RPMI8226 (cell line): Measurements from ENCODE around the gene PRICKLE2.

Source experiments
- DNase-seq: peaks from one replicate; pipeline ENCODE4 v3.0.0-alpha.2; 2015

Gene PRICKLE2

GRCh38 chr3:64251019-64251418, 25.8 kb upstream of the PRICKLE2 start:
- DNase-seq, result no peak

- DNase-seq, result no peak
Observed at GRCh38 chr3:64247991-64248646, 22.9 kb upstream of the PRICKLE2 start.

DNA sequence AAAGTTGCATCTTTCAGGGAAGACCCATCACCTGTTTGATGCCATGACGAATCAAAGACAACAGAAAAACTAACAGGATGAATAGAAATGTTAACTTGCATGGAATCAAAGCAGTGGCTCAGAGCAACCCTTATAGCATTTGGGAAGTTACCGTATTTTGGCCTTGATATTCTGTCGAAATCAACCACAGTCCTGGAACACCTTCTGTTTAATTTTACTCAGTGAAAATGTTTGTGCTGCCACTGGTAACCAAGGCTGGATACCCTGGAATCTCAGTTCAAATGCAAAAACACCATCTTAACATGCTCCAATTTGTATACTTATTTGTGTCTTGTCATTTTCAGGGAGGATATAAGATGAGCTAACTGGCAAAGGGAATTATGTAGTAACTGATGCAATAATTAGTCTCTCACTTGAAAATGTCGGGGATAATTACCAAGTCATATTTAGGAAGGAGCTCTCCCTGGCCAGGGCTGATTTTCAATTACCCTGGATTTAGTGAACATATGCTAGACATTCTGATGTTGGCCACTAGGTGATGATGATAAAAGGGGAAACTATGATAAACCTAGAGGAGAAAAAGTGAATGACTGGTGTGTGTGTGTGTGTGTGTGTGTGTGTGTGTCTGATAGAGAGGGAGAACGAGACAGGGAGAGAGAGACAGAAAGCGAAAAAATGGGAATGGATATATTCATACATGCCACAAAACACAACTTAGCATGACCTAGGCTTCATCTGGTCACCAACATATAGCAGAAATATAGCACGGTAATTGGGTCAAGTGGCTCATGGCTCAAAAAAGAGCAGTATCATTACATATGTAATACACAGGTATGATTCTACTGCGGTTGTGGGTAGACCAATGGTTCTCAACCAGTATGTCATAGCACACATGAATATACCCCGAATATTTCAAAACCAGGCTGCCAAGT, 19.0 kb upstream of the PRICKLE2 start:
- DNase-seq, result peak; percentile 11

- DNase-seq, result no peak
Observed at GRCh38 chr3:64242435-64242834, 17.2 kb upstream of the PRICKLE2 start.

DNA sequence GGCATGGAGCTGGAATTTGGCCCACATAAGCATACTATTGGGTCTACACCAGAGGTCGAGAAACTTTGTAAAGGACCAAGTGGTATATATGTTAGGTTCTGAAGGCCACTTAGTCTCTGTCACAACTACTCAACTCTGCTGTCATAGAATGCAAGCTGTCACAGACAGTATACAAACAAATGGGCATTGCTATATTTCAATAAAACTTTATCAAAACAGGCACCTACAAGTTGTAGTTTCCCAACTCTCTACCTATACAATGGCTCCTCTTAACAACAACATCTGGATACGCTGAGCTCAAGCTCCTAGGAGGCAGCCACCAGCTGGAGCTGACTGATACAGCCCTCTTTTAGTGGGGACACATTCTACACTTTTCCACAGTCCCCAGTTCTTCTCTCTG, 15.7 kb upstream of the PRICKLE2 start:
- no peak for DNase-seq

DNA sequence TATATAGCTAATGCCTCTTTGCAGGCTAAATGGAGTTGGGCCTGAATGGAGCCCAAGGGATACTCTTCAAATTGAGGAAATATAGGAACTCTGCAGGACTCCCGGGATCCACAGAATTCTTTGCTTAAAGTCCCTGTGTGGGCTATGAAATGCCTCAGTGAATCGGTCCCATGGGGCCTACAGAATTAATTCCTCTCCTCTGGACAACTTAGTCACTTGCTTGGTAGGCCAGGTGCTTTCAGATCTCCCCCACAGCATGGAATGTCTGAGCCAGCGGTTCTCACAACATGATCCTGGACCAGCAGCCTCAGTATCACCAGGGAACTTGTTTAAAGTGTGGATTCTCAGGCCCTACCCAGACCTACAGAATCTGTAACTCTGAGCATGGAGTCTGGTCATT, 15.1 kb upstream of the PRICKLE2 start:
- DNase-seq, result no peak

DNA sequence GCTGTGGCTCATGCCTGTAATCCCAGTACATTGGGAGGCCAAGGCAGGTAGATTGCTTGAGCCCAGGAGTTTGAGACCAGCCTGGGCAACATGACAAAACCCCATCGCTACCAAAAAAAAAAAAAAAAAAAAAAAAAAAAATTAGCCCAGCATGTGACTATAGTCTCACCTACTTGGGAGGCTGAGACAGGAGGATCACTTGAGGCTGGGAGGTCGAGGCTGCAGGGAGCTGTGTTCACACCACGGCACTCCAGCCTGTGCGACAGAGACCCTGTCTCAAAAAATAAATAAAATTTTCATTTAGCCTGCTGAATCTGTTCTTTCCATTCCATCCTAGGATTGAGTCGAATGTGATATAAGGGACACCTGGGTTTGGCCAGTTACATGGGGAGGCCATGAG, 14.6 kb upstream of the PRICKLE2 start:
- DNase-seq, result no peak

DNA sequence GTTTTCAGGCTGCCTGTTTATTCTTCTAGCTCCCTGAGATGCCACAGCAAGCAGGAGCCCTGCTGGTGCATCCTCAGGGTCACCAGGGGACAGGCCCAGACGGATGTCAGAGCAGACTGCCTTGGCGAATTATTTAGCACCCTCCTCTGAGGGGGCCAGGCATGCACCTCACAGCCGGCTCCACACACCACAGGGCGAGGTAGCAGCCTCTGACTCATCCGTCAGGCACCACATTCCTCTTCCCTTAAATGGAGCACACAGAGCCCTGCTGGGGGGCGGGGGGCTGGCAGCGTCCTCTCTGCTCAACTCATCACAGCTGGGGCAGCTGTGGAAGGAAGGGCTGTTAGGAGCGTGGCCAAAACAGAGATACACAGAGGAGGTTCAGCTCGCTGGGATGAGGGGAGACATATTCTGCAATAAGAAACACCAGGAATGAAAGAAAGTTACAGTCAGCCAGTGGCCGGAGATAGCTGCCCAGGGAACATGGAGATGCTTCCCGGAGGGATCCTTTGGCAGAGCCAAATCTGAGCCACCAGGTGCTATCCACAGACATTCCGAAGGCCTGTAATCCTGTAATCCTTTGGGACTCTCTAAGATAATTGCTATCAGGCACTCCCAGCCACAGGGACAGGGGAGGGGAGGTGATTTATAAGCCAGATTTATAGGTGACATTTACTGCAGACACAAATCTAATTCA, 13.9 kb upstream of the PRICKLE2 start:
- DNase-seq, result no peak

DNA sequence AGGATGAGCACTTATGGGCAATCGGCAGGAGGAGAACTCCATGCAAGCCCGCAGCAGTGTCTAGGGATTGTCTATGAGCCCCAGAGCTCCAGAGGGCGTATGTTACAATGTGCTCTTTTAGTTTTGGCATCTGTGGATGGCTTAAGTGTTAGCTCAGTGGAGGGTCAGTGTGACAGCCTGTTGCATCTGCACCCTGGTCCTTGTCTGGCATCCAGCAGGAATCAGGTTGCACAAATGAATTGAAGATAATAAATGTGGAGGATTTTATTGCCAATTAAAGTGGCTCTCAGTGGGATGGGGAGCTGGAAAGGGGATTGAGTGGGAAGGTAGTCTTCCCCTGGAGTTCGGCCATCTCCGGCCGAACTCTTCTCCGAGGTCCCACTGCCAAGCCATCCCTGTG, 11.8 kb upstream of the PRICKLE2 start:
- DNase-seq, result no peak

- DNase-seq, result no peak
Observed at GRCh38 chr3:64235605-64236004, 10.3 kb upstream of the PRICKLE2 start.

GRCh38 chr3:64234571-64234970, 9.3 kb upstream of the PRICKLE2 start:
- DNase-seq, result peak; percentile 18

- DNase-seq, result no peak
Observed at GRCh38 chr3:64232821-64233220, 7.6 kb upstream of the PRICKLE2 start.

DNA sequence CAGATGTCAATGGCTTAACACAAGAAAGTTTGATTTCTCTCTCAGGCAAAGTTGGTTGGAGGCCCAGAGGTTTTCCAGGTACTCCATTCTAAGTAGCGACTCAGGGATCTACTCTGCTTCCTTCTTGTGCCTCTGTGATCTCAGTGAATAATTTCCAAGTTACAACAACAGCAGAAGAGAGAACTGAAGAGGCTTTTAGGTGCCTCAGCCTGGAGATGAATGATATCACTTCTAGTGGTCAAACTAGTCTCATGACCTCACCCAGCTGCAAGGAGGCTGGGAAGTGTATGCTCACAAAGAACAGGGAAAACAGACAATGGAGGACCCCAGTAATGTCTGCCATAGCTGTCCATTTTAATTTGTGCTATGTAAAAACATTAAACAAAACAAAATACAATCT, 4.6 kb upstream of the PRICKLE2 start:
- no peak for DNase-seq

- DNase-seq, result no peak
Observed at GRCh38 chr3:64228110-64228509, 2.8 kb upstream of the PRICKLE2 start.

DNA sequence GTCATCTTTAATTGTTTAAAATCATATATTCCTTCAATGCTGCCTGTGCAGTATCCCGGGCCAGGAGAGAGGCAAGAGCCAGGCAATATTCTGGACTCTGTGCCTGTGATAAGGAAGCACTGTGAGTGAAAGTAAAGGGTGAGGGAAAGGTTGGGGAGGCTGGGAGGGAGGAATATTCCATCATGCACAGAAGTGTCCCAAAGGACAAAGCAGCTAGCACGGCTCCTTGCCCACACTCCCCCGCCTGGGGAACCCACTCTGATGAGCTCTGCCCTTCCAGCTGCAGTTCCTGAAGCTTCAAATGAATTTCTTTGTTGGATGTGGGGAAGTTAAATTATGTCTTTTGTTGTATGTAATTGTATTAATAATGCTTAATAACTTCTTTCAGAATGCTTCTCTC, 1.5 kb upstream of the PRICKLE2 start:
- no peak for DNase-seq

DNA sequence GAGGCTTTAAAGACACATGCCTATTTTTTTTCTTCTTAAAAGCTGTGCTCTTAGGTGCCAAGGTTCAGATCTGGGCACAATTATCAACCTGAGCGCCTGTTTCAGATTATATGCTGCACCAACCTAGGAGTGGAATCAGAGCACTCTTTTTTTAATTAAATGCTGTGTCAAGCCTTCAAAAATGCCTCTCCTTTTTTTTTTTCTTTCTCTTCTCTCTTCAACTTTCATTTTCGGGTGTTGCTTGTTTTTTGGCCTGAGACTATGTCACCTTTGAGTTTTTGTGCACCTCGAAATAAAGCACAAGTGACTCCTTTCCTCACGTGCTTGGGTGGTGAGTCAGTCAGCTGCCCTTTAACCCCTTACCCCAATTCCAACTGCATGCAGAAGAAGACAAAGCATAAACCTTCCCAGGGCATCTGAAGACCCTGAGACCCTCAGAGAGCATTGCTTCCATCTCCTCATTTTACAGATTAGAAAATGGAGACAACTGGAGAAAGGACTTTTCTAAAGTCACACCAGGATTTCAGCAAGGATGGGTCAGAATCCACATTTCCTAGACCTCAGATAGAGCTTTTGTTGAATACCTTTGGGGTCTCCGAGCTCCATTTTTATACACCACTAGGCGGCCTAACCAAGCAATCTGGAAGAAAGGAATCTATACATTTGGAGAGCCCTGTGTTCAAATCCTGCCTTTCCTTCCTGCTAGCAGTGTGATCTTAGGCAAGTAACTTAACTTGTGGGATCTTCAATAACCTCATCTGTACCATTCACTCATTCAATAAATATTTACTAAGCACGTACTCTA, 631 bp upstream of the PRICKLE2 start:
- DNase-seq, result peak; percentile 13

DNA sequence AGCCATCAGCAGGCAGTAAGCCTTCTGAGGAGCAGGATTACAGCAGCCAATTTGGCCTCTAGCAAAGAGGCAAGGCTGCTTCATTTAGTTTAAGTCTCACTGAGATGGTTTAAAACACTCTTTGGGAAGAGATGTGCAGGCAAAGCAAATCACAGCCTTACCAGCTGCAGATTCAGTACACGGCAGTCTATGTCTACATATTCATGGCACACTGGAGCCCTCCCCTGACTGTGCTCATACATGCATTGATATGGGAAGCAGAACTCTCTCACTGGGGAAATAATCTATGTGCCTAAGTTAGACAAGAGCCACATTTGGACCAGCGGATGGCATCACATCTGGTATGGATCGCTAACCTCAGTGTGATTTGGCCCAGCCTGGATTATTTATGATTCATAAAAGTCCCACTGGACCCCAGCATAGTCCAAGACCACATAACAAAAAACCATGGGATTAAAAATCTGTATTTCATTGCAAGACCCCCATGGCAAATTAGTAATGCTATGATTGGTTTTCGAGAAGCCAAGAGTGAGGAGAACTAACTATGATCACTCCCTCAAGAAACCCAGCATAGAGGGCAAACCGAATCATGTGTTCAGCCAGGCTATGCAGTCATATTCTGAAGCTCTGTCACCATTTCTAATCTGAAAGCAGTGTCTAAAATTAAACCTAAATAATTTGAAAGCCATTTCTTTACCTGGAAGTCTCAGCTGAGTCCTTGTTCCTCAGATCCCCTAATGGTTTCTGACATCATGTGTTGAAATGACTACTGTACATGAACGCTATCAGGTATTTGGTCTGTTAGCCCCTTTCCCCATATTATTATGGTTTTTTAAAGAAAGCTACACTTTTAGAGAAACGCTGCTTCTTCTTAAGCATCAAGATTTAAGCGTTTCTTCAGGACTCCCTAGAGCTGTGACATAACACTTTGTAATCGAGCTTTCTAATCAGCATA, 1.2 kb downstream of the PRICKLE2 start:
- no peak for DNase-seq

DNA sequence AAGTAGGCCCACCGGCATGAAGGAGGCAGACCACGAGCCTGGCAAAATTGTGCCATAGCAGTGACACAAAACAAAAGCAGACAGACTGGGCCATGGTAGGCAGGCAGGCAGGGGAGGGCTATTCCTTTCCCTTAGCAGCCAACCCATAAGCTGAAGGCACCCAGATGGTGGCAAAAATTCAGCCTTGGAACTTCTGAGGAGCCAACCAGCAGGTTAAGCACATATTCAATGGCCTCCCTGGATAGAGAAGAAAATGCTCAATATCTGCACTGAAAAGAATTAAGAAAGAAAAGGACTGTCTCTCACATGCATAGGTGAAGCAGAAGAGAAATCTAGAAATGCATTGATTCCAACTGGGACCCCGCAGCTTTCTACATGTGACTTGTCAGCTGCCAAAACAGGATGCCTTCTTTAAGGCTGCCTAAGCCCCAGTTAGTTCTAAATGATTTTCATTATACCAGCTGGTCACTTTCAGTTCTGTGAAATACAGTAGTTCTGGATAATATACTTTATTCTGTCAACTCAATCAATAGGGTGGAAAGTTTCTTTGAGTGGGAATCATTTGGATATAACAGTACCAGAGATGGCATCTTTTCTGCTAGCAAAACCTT, 2.7 kb downstream of the PRICKLE2 start:
- DNase-seq, result no peak

DNA sequence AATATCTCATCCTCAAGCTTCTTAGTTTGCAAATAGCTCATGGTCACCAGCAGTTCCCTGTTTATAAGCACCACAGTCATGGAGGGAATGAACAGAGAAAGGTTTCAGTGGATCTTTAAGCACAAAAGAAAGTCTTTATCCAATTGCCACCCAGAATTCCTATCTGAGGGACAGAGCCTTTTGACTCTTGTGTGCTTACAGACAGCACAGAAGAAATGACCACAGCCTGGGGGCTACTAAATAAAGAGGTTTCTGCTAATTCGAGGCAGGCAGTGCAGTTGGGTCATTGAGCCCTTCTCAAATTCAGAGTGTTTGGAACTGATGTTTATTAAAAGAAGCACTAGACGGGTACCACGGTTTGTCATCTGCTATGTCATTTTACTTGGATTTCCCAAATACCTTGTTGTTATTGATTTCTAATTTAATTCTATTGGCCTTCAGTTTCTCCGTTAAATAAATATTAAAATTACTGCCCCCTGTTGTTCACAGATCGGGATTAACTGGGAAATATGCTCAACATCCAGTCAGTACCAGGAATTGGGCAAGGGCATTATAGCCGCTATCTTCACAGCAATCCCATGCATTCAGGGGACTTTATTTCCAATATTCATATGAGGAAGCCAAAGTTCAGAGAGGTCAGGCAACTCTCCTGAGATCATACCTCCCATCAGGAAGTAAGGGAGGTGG, 3.6 kb downstream of the PRICKLE2 start:
- DNase-seq, result no peak

DNA sequence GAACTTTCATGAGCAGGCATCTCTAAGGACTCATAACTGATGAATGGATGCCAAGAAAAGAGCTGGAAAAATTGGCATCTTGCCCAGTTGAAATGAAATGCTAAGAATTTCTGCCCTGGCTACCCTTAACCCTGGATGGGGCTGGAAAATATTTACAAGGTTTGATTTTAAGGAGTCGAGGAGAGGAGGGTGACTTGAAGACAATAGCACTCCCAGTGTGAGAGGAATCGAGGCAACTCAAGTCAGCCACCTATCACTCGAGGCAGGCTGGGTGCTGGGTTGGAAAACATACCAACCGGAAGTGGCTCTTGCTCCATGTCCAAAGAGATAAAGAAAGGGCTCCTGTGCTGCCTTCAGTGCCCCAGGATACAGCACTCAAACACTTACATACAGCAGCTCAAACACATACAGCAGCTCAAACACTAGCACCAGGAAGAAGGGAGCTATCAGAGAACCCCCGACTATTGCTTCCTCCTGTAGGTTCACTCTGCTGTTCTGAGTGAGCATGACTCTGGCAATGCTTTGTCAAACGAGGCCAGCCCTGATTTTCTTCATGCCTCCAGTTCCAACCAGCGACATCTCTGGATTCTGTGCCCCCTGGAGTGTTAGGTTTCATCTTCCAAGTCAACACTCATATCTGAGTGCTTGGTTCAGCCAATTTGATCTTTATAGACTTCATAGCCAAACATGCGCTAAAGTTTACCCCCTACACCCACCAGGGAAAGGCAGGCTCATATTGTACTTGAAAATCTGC, 4.9 kb downstream of the PRICKLE2 start:
- DNase-seq, result no peak
